SH-SY5Y (cell line): ENCODE results near the gene EPO.

Experiments used
- GATA2 ChIP-seq: IDR thresholded peaks from 2 replicates; pipeline ENCODE4 v1.6.1; 2011; ENCODE audit warnings: mild to moderate bottlenecking, low read depth, low read length
- GATA3 ChIP-seq: IDR thresholded peaks from 2 replicates; pipeline ENCODE4 v1.6.1; 2011; ENCODE audit warnings: low read depth, mild to moderate bottlenecking, low read length, moderate library complexity

GRCh38 chr7:100728196-100728595 lies 7.9 kb downstream of the EPO start:
- no peak for TF ChIP-seq GATA2
- no peak for TF ChIP-seq GATA3
